Activated naive CD4-positive, alpha-beta T cell treated with anti-CD3 and anti-CD28 coated beads for 36 hours (primary cell): ENCODE measurements around the gene ZNF655. TPM values are rescaled to one million over a fixed set of nuclear protein-coding genes. Genes with fewer than 3 reads are reported as not detected.

Source experiments
- total RNA-seq, 2 experiments: library from RNA; stranded (reverse); gene quantifications; one replicate each; pipeline ENCODE4 v1.2.3, GENCODE V29; 2021

ZNF655 gene
- total RNA-seq, 2 experiments from 2014 or later, result 35.8 to 39.6 TPM

Other genes starting within 250 kb of the ZNF655 start
- 10 to 100 TPM; 41.5 to 47.7 TPM for gene ARPC1A, start 232.7 kb upstream of the ZNF655 start, total RNA-seq
- 100 to 1,000 TPM; 334 to 345 TPM for gene ARPC1B, start 183.9 kb upstream of the ZNF655 start, total RNA-seq
- gene PDAP1, start 150.0 kb upstream of the ZNF655 start, total RNA-seq, result 100 to 1,000 TPM; 169 to 194 TPM
- gene BUD31, start 149.7 kb upstream of the ZNF655 start, total RNA-seq, result 100 to 1,000 TPM; 160 to 176 TPM
- 1 to 10 TPM; 3.5 to 5.1 TPM for gene PTCD1, start 119.8 kb upstream of the ZNF655 start, total RNA-seq
- 10 to 100 TPM; 70.6 to 73.5 TPM for gene CPSF4, start 119.7 kb upstream of the ZNF655 start, total RNA-seq
- gene ATP5MF, start 92.5 kb upstream of the ZNF655 start, total RNA-seq, result 100 to 1,000 TPM; 423 to 441 TPM
- 1 to 10 TPM; 8.0 to 9.8 TPM for gene ZNF789, start 85.8 kb upstream of the ZNF655 start, total RNA-seq
- gene ZNF394, start 58.4 kb upstream of the ZNF655 start, total RNA-seq, result 10 to 100 TPM; 26.5 to 26.6 TPM
- 1 to 10 TPM; 7.2 to 8.0 TPM for gene ZKSCAN5, start 54.0 kb upstream of the ZNF655 start, total RNA-seq
- gene FAM200A, start 6.5 kb upstream of the ZNF655 start, total RNA-seq, result 1 to 10 TPM; 3.3 to 3.8 TPM
- gene TMEM225B, start 39.6 kb downstream of the ZNF655 start, total RNA-seq, result 1 to 10 TPM in 1 of 2 experiments, under 1 TPM in 1; 0.98 to 1.7 TPM
- gene ZSCAN25, start 58.3 kb downstream of the ZNF655 start, total RNA-seq, result 10 to 100 TPM; 20.7 to 22.3 TPM
- under 1 TPM; 0.86 TPM for gene CYP3A5, start 121.4 kb downstream of the ZNF655 start, total RNA-seq
- not detected for gene CYP3A7, start 176.6 kb downstream of the ZNF655 start, total RNA-seq
- gene CYP3A4, start 225.5 kb downstream of the ZNF655 start, total RNA-seq, result not detected